Midbrain (tissue), 1 donor: Measurements from ENCODE around the gene IGSF11.
"Not testable (repeated sequence)": the region's sequence is repeated elsewhere in the genome, so short reads cannot be mapped to it uniquely, and the experiment has no call there.

Source experiments
- DNase-seq: peaks from one replicate; lab custom pipeline; 2025; lab: John Stamatoyannopoulos, UW

The IGSF11 gene

GRCh38 chr3:118990823-118991560 is 43.7 kb downstream of the IGSF11 start:
- peak; percentile 69 for DNase-seq

GRCh38 chr3:118988198-118989130 is 46.2 kb downstream of the IGSF11 start:
- DNase-seq = no peak

GRCh38 chr3:118987477-118987876 is 47.2 kb downstream of the IGSF11 start:
- DNase-seq = peak; percentile 90

- no peak for DNase-seq
Observed at GRCh38 chr3:118986734-118987133, 47.9 kb downstream of the IGSF11 start.

GRCh38 chr3:118984699-118985098 is 49.9 kb downstream of the IGSF11 start:
- no peak for DNase-seq

- DNase-seq = no peak
Observed at GRCh38 chr3:118981494-118982134, 53.0 kb downstream of the IGSF11 start.

- DNase-seq = no peak
Observed at GRCh38 chr3:118980832-118981231, 53.8 kb downstream of the IGSF11 start.

GRCh38 chr3:118978393-118978758 is 56.3 kb downstream of the IGSF11 start:
- DNase-seq = no peak

GRCh38 chr3:118977671-118978392 is 56.8 kb downstream of the IGSF11 start:
- no peak for DNase-seq

GRCh38 chr3:118977118-118977517 is 57.5 kb downstream of the IGSF11 start:
- no peak for DNase-seq

GRCh38 chr3:118975476-118975875 is 59.2 kb downstream of the IGSF11 start:
- not testable (repeated sequence) for DNase-seq

- no peak for DNase-seq
Observed at GRCh38 chr3:118974356-118975097, 60.1 kb downstream of the IGSF11 start.

- peak; percentile 69 for DNase-seq
Observed at GRCh38 chr3:118973050-118973449, 61.6 kb downstream of the IGSF11 start.

- DNase-seq = peak; percentile 52
Observed at GRCh38 chr3:118970819-118971218, 63.8 kb downstream of the IGSF11 start.

GRCh38 chr3:118968640-118969039 is 66.0 kb downstream of the IGSF11 start:
- no peak for DNase-seq

- no peak for DNase-seq
Observed at GRCh38 chr3:118968111-118968510, 66.5 kb downstream of the IGSF11 start.

GRCh38 chr3:118966700-118967099 is 67.9 kb downstream of the IGSF11 start:
- DNase-seq = no peak

GRCh38 chr3:118963711-118964110 is 70.9 kb downstream of the IGSF11 start:
- DNase-seq = no peak

GRCh38 chr3:118960876-118961450 is 73.7 kb downstream of the IGSF11 start:
- no peak for DNase-seq

GRCh38 chr3:118955914-118956556 is 78.6 kb downstream of the IGSF11 start:
- DNase-seq = no peak
